Head of caudate nucleus (tissue), 42 donors: Measurements from ENCODE around the gene PFKP.

ENCODE experiments used
- DNase-seq, 42 donors: peaks; one replicate each; pipeline versions ENCODE4 v3.0.0 to v3.0.0-alpha.2; 2020 to 2021; ENCODE audit warnings: mixed read lengths in 7 of 42
- intact Hi-C: fragments of 100-400 bp; cut with DNase I; formaldehyde crosslinking; loops from one replicate; pipeline ENCODE4 v1.15.0; 2022

The PFKP gene

DNA sequence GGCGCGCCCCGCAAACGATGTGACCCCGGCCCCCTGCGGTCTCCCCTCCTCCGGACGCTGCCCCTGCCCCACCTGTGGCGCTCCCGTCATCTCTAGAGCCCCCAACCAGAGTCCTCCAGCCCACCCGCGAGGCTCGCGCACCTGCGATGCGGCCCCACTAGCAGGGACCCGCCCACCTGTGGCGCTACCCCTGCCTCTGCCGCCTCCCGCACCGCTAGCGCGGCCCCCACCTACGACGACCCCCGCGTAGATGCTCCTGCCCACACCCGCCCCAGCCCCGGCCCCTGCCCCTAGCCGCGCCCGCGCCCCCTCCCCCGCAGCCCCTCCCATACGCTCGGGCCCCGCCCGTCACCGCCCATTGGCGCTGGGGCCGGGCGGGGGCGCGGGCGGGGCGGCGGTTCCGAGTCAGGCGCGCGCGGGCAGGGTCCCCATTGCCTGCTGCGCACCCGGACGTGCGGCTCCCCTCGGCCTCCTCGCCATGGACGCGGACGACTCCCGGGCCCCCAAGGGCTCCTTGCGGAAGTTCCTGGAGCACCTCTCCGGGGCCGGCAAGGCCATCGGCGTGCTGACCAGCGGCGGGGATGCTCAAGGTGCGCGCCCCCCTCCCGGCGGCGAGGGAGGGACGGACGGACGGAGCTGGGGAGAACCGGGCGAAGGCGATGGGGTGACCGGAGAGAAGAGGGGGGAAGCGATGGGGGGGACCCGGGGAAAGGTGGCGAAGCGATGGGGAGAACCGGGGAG, at the start of gene PFKP:
Gene PFKP (plus strand): TSS at position 431 of the 741 bp plus-strand sequence. CDS start 48 bp downstream, at position 479.
- DNase-seq = peak in 25 of 42 donors; percentile 29 to 69 (median 50)
- intact Hi-C loops = no loop called here

GRCh38 chr10:3018247-3018646, 49.1 kb upstream of the PFKP start:
- intact Hi-C loops = no loop called here
- no peak for DNase-seq

GRCh38 chr10:3020311-3020710, 47.0 kb upstream of the PFKP start:
- intact Hi-C loops = no loop called here
- DNase-seq = no peak

DNA sequence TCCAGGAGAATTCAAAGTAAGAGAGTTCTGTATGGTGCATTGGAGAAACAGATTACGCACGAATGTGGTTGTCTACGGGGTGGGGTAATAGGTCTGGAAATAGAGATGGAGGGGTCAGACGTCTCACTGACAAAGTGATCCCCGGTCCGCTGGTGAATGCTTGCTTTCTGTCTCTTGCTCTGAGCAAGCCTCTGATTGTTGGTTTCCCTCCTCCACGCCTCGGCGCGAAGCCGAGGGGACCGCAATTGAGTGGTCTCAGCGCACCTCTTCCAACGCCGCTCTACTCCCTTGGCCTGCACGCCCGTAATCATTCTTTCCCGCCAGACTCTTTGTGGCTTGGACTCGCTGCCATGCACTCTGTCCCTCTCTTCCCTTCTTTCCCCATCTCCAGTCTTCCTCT, 46.5 kb upstream of the PFKP start:
- intact Hi-C loops = no loop called here

DNA sequence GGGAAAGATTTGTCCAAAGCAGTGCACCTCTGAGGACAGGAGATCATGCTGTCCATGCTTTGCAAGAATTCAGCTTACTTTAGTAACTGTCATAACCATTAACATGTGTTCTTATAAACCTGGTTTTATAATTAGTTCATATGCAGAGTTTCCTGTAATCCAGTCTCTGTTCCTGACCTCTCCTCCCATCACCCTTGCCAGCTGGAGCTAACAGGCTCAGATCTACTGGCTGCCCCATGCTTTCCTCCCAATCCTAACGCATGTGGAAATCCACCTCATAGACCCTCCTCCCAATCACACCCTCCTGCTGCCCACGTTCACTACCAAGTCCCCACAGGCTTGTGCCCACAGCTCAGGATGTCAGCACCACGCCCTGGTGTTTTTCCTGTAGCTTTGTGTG, 45.3 kb upstream of the PFKP start:
- intact Hi-C loops = no loop called here
- no peak for DNase-seq

More for the DNA sequence above, 46.5 kb upstream of the PFKP start:
- DNase-seq = no peak

- intact Hi-C loops = no loop called here
- DNase-seq = no peak
Measured at GRCh38 chr10:3023892-3024291, 43.5 kb upstream of the PFKP start.

GRCh38 chr10:3025026-3025683, 42.2 kb upstream of the PFKP start:
- intact Hi-C loops = no loop called here
- DNase-seq = no peak

- DNase-seq = no peak
- intact Hi-C loops = no loop called here
Measured at GRCh38 chr10:3027866-3028265, 39.5 kb upstream of the PFKP start.

DNA sequence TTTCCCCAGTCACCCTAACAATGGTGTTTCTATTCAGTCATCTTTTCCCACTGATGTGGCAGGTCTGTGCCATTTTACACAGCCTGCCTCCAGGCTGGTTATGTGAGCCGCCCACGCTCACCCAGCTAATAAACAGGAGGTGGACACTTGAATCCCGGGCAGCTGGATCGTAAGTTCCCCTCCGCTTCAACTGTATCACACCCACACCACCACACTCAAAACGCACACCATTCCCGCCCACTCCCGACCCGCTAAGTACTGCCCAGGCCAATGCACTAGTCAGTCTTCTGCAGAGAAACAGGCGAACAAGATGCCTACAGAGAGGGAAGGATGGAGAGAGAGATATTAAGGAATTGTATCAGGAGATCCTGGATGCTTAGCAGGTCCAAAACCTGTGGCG, 38.9 kb upstream of the PFKP start:
- DNase-seq = no peak
- intact Hi-C loops = no loop called here

GRCh38 chr10:3030765-3031164, 36.6 kb upstream of the PFKP start:
- no peak for DNase-seq
- intact Hi-C loops = no loop called here

- intact Hi-C loops = no loop called here
- no peak for DNase-seq
Measured at GRCh38 chr10:3031490-3031889, 35.9 kb upstream of the PFKP start.

GRCh38 chr10:3033925-3034324, 33.4 kb upstream of the PFKP start:
- intact Hi-C loops = no loop called here
- no peak for DNase-seq

DNA sequence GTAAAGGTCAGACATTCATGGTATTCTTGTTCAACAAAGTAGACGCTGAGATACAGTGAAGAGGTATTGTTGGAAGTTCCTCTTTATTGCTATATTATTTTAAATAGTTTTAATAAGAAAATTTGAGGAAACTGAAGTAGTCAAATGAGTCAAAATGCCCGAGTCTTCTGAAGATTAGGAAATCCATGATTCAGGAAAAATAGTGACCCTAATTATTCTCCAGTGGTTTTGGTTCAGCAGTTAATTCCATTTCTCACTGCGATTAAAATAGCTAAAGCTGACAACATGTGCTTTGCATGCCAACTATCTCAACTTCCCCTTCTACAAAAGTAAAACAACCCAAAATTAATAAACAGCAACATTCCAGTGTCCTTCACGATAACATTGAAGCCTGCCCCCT, 32.7 kb upstream of the PFKP start:
- no peak for DNase-seq
- intact Hi-C loops = no loop called here

DNA sequence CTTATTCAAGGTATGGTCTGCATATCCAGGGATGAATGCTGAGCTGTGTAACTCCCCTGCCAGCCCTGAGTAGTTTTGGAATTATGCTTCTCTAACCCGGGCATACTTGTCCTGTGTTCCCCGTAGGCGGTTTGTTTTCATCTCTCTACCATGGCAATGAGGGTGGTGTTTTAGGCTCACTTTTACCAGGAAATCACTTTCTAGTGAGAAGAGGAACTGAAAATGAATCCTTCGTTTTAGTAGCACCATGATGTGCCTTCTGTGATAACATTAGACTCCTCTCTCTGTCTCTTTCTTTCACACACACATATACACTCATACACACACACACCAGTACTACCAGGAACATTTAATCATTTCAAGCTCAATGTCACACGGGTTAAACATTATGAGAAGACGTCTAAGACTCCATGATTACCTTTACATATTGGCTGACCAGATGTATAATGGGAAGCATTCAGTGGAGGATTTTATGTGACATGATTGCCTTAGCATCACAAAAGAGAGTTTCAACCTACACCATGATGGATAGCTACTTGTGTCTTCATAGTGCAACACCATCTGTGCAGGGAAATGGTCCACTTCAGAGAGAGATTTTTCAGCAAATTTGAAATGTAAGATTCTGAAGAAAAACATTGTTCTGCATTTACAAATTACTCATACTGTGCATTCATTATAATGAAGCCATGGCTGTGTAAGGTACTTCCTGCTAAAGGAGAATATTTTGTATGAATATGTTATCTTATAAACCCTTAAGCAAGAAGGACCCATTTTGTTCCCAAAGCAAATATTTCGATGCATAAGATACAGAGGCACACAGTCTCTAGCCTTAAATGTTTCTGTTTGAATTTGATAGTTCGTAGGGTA, 31.0 kb upstream of the PFKP start:
- intact Hi-C loops = no loop called here
- DNase-seq = no peak

DNA sequence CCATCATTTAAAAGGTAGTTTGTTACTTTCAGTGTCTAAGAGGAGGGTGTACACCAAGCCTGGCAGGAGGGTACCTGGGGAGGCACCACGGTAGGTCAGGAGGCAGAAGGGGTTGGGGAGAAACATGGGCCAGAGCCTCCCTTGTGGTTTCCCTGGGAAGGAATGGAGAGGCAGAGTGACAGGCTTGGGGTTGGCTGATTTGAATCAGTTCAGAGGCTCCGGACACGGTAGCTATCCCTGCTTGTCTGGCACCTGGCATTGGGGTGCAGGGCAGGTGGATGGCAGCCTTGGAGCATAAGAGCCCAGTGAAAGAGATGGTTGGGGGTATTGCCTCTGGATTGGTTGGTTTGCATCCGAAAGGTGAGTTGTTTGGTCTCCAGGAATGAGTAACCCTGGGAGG, 30.2 kb upstream of the PFKP start:
- intact Hi-C loops = no loop called here
- no peak for DNase-seq

DNA sequence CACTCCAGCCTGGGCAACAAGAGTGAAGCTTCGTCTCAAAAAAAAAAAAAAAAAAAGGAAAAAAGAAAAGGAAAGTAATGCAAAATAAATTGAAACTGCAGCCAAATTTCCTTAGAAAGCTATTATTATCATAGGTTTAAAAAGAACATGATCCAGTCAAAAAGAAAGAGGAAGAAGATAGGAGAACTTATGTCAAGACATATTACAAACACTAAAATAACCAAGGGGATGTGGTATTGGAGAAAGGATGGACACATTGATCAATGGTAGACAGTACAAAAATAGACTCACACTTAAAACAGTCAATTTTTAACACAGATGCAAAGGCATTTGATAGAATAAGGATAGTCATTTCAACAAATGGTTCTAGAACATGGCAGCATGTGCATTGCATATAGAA, 27.3 kb upstream of the PFKP start:
- no peak for DNase-seq
- intact Hi-C loops = loop anchor here (5.0 kb wide), 1 partner anchor 113 kb away; no protein-coding TSS in a partner anchor

DNA sequence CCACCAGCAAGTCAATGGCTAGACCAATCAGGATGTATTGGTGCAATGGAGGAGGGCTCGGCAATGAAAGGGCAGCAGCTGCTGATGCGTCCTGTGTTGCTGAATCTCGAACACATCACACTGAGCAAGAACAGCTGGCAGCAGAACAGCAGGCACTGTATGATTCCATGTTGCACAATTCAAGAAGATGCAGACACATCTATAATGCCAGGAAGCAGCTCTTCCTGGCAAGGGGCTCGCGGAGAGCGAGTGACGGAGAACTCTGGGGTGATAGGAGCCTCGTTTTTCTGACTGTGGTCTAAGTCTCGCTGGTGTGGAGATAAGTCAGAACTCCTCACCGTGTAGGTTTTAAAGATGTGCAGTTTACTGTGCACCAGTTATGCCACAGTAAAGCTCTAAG, 24.8 kb upstream of the PFKP start:
- intact Hi-C loops = loop anchor here (5.0 kb wide), 1 partner anchor 115 kb away; no protein-coding TSS in a partner anchor
- peak in 1 of 42 donors; percentile 40 for DNase-seq

GRCh38 chr10:3043512-3044368, 23.6 kb upstream of the PFKP start:
- peak; percentile 45 to 84 (median 72) for DNase-seq
- intact Hi-C loops = loop anchor here (5.0 kb wide), 1 partner anchor 116 kb away; no protein-coding TSS in a partner anchor
